Osteoblast (primary cell): ENCODE results near the gene GSK3A. TPM values are rescaled to one million over a fixed set of nuclear protein-coding genes. Genes with fewer than 3 reads are reported as not detected.

Source experiments
- DNase-seq: peaks from one replicate; pipeline ENCODE4 v3.0.0; 2011; ENCODE audit warnings: low spot score, mixed read lengths; ENCODE audit not compliant: insufficient read length; ENCODE audit errors: missing footprints
- H2AFZ ChIP-seq: 2 replicates; pipeline ENCODE4 v1.6.0; 2011; ENCODE audit warnings: mild to moderate bottlenecking, low read length
- H3K27ac ChIP-seq: 2 replicates; pipeline ENCODE4 v1.5.1; 2011; ENCODE audit warnings: mild to moderate bottlenecking, low read depth, low read length, moderate library complexity
- H3K27me3 ChIP-seq: 2 replicates; pipeline ENCODE4 v1.6.0; 2012; ENCODE audit warnings: mild to moderate bottlenecking, control low read depth, inconsistent platforms, low read length, moderate library complexity; ENCODE audit not compliant: insufficient read depth
- H3K36me3 ChIP-seq: 2 replicates; pipeline ENCODE4 v1.5.1; 2011; ENCODE audit warnings: mild to moderate bottlenecking, low read length, control low read depth, moderate library complexity; ENCODE audit not compliant: insufficient read depth
- H3K4me1 ChIP-seq: 2 replicates; pipeline ENCODE4 v1.5.1; 2011; ENCODE audit warnings: mild to moderate bottlenecking, low read length, control low read depth, moderate library complexity; ENCODE audit not compliant: insufficient read depth
- H3K4me2 ChIP-seq: 2 replicates; pipeline ENCODE4 v1.6.0; 2011; ENCODE audit warnings: mild to moderate bottlenecking, low read length; ENCODE audit not compliant: insufficient read depth
- H3K4me3 ChIP-seq: fragments of 200-600 bp; sonication (generic); 3 replicates; pipeline ENCODE4 v1.5.1; 2012; ENCODE audit warnings: mild to moderate bottlenecking, low read length, inconsistent platforms; ENCODE audit not compliant: insufficient read depth
- H3K79me2 ChIP-seq: 2 replicates; pipeline ENCODE4 v1.6.0; 2012; ENCODE audit warnings: mild to moderate bottlenecking, low read length, control low read depth, inconsistent platforms; ENCODE audit not compliant: insufficient read depth
- H3K9me3 ChIP-seq: 2 replicates; pipeline ENCODE4 v1.5.1; 2011; ENCODE audit warnings: low read depth, low read length, control low read depth
- H4K20me1 ChIP-seq: 2 replicates; pipeline ENCODE4 v1.6.0; 2012; ENCODE audit warnings: mild to moderate bottlenecking, low read length, control low read depth; ENCODE audit not compliant: insufficient read depth
- CTCF ChIP-seq: IDR thresholded peaks from 2 replicates; pipeline ENCODE4 v1.5.1; 2011; ENCODE audit warnings: mild to moderate bottlenecking, low read depth, low read length, moderate library complexity; ENCODE audit errors: extremely low read depth
- total RNA-seq: library from RNA; depleted of rRNA; stranded (reverse); fragments of >200 nt; gene quantifications from 2 replicates; pipeline ENCODE4 v1.2.3, GENCODE V29; 2012

The GSK3A gene
- total RNA-seq, 1 donor, result 18.1 TPM

- H3K27ac ChIP-seq, result no peak overlapping the region
Measured at GRCh38 chr19:42188665-42189064, 53.7 kb downstream of the GSK3A start.

GRCh38 chr19:42185277-42185676, 57.1 kb downstream of the GSK3A start:
- H3K4me2 ChIP-seq, result no peak overlapping the region
- H3K27ac ChIP-seq, result no peak overlapping the region
- peak overlapping the region; percentile 60 for H2AFZ ChIP-seq
- no peaks in the 10 kb centered on the region for H4K20me1 ChIP-seq
- no peak overlapping the region for H3K4me3 ChIP-seq
- peaks cover 16% of the 10 kb centered on the region for H3K4me1 ChIP-seq
- no peaks in the 10 kb centered on the region for H3K9me3 ChIP-seq
- no peaks in the 10 kb centered on the region for H3K79me2 ChIP-seq
- peaks cover 19% of the 10 kb centered on the region for H3K27me3 ChIP-seq
- TF ChIP-seq CTCF, result no peak
- H3K36me3 ChIP-seq, result no peaks in the 10 kb centered on the region
- DNase-seq, result peak; percentile 73

More at GRCh38 chr19:42188665-42189064, 53.7 kb downstream of the GSK3A start:
- no peaks in the 10 kb centered on the region for H3K36me3 ChIP-seq
- peaks cover 21% of the 10 kb centered on the region for H3K4me1 ChIP-seq
- H3K9me3 ChIP-seq, result peaks cover 4% of the 10 kb centered on the region
- no peak overlapping the region for H3K4me3 ChIP-seq
- H3K27me3 ChIP-seq, result no peaks in the 10 kb centered on the region
- DNase-seq, result no peak
- no peak overlapping the region for H2AFZ ChIP-seq
- H3K4me2 ChIP-seq, result no peak overlapping the region
- no peaks in the 10 kb centered on the region for H4K20me1 ChIP-seq
- H3K79me2 ChIP-seq, result no peaks in the 10 kb centered on the region
- no peak for TF ChIP-seq CTCF

GRCh38 chr19:42184401-42184861, 58.0 kb downstream of the GSK3A start:
- Histone ChIP-seq H3K36me3 (no peaks in the 10 kb centered on the region), H3K4me3 (no peak overlapping the region), H3K79me2 (no peaks in the 10 kb centered on the region), H3K27ac (no peak overlapping the region), H4K20me1 (no peaks in the 10 kb centered on the region), H3K4me1 (peaks cover 16% of the 10 kb centered on the region), H3K4me2 (no peak overlapping the region), H3K9me3 (no peaks in the 10 kb centered on the region), H3K27me3 (peaks cover 27% of the 10 kb centered on the region), H2AFZ (peak overlapping the region; percentile 48)
- TF ChIP-seq CTCF, result peak; percentile 95
- peak; percentile 97 for DNase-seq

Other genes with a start within 250 kb of the GSK3A start
- under 0.01 TPM in 2 replicates for gene ATP1A3, start 248.4 kb downstream of the GSK3A start, total RNA-seq
- under 0.01 TPM in 2 replicates for gene GRIK5, start 172.4 kb downstream of the GSK3A start, total RNA-seq
- 13.6 and 13.8 TPM in 2 replicates for gene ZNF574, start 166.4 kb downstream of the GSK3A start, total RNA-seq
- gene POU2F2, start 110.2 kb downstream of the GSK3A start, total RNA-seq, result under 0.01 and 0.88 TPM in 2 replicates
- 19.9 and 26.2 TPM in 2 replicates for gene DEDD2, start 24.9 kb downstream of the GSK3A start, total RNA-seq
- gene ZNF526, start 22.3 kb downstream of the GSK3A start, total RNA-seq, result 11.5 and 11.9 TPM in 2 replicates
- 31.8 and 44.8 TPM in 2 replicates for gene ERF, start 12.5 kb upstream of the GSK3A start, total RNA-seq
- 33.6 and 39.1 TPM in 2 replicates for gene CIC, start 26.6 kb upstream of the GSK3A start, total RNA-seq
- 0.36 and 0.59 TPM in 2 replicates for gene PRR19, start 59.5 kb upstream of the GSK3A start, total RNA-seq
- gene PAFAH1B3, start 60.0 kb upstream of the GSK3A start, total RNA-seq, result 18.3 and 23.2 TPM in 2 replicates
- gene TMEM145, start 70.7 kb upstream of the GSK3A start, total RNA-seq, result not detected in 2 replicates
- gene MEGF8, start 83.0 kb upstream of the GSK3A start, total RNA-seq, result 23.9 and 30.0 TPM in 2 replicates
- gene CNFN, start 147.7 kb upstream of the GSK3A start, total RNA-seq, result not detected in 2 replicates
- 1.8 and 2.7 TPM in 2 replicates for gene LIPE, start 184.8 kb upstream of the GSK3A start, total RNA-seq
- not detected in 2 replicates for gene CXCL17, start 200.3 kb upstream of the GSK3A start, total RNA-seq